Measurements from ENCODE around the gene SLC17A8. TPM values are rescaled to one million over a fixed set of nuclear protein-coding genes. Genes with fewer than 3 reads are reported as not detected.
"Not testable (repeated sequence)": the region's sequence is repeated elsewhere in the genome, so short reads cannot be mapped to it uniquely, and the experiment has no call there.

Gene SLC17A8
- 11.0 and 15.5 TPM in 2 replicates for polyA plus RNA-seq (2014; cell fraction: cytosol; rRNA removed)
- 8.6 and 10.0 TPM in 2 replicates for polyA plus RNA-seq (2014; cell fraction: nucleus; rRNA removed)

GRCh38 chr12:100356644-100357223, at the start of gene SLC17A8:
SLC17A8 (plus strand) TSS chr12:100357074; CDS start chr12:100357392, 318 bp downstream.
- peak; percentile 51 for DNase-seq (ENCODE audit: low spot score)

GRCh38 chr12:100308138-100308537, 48.7 kb upstream of the SLC17A8 start:
- not testable (repeated sequence) for DNase-seq (ENCODE audit: low spot score)

GRCh38 chr12:100311317-100311716, 45.6 kb upstream of the SLC17A8 start:
- no peak for DNase-seq (ENCODE audit: low spot score)

GRCh38 chr12:100317371-100317770, 39.5 kb upstream of the SLC17A8 start:
- peak; percentile 26 for DNase-seq (ENCODE audit: low spot score)

GRCh38 chr12:100324498-100324897, 32.4 kb upstream of the SLC17A8 start:
- DNase-seq (ENCODE audit: low spot score), result no peak

- no peak for DNase-seq (ENCODE audit: low spot score)
Measured at GRCh38 chr12:100326208-100326607, 30.7 kb upstream of the SLC17A8 start.

- no peak for DNase-seq (ENCODE audit: low spot score)
Measured at GRCh38 chr12:100329800-100330199, 27.1 kb upstream of the SLC17A8 start.

GRCh38 chr12:100331871-100332270, 25.0 kb upstream of the SLC17A8 start:
- no peak for DNase-seq (ENCODE audit: low spot score)

- DNase-seq (ENCODE audit: low spot score), result no peak
Measured at GRCh38 chr12:100332852-100333251, 24.0 kb upstream of the SLC17A8 start.

GRCh38 chr12:100337299-100337698, 19.6 kb upstream of the SLC17A8 start:
- DNase-seq (ENCODE audit: low spot score), result no peak

GRCh38 chr12:100337727-100338126, 19.1 kb upstream of the SLC17A8 start:
- DNase-seq (ENCODE audit: low spot score), result no peak

- no peak for DNase-seq (ENCODE audit: low spot score)
Measured at GRCh38 chr12:100339071-100339470, 17.8 kb upstream of the SLC17A8 start.

- not testable (repeated sequence) for DNase-seq (ENCODE audit: low spot score)
Measured at GRCh38 chr12:100342897-100343296, 14.0 kb upstream of the SLC17A8 start.

GRCh38 chr12:100344351-100344750, 12.5 kb upstream of the SLC17A8 start:
- DNase-seq (ENCODE audit: low spot score), result not testable (repeated sequence)

GRCh38 chr12:100345020-100345767, 11.7 kb upstream of the SLC17A8 start:
- DNase-seq (ENCODE audit: low spot score), result no peak

GRCh38 chr12:100346660-100347059, 10.2 kb upstream of the SLC17A8 start:
- DNase-seq (ENCODE audit: low spot score), result no peak

GRCh38 chr12:100348657-100349454, 8.0 kb upstream of the SLC17A8 start:
- DNase-seq (ENCODE audit: low spot score), result peak; percentile 54

GRCh38 chr12:100359248-100359647, 2.4 kb downstream of the SLC17A8 start:
- no peak for DNase-seq (ENCODE audit: low spot score)

- no peak for DNase-seq (ENCODE audit: low spot score)
Measured at GRCh38 chr12:100359822-100360221, 2.9 kb downstream of the SLC17A8 start.

GRCh38 chr12:100360450-100360849, 3.6 kb downstream of the SLC17A8 start:
- no peak for DNase-seq (ENCODE audit: low spot score)

- no peak for DNase-seq (ENCODE audit: low spot score)
Measured at GRCh38 chr12:100364324-100364723, 7.5 kb downstream of the SLC17A8 start.

- DNase-seq (ENCODE audit: low spot score), result no peak
Measured at GRCh38 chr12:100365411-100365810, 8.5 kb downstream of the SLC17A8 start.
